ENCODE measurements around the gene EMP2. TPM values are rescaled to one million over a fixed set of nuclear protein-coding genes. Genes with fewer than 3 reads are reported as not detected.
"Not testable (repeated sequence)": the region's sequence is repeated elsewhere in the genome, so short reads cannot be mapped to it uniquely, and the experiment has no call there.

The EMP2 gene
- total and polyA plus RNA-seq, 9 donors = 50.4 to 74.8 (median 63.9) TPM

- no peaks in the 10 kb centered on the region for H3K9me3 ChIP-seq (replicated peaks; ENCODE audit: control insufficient read depth, low read depth, low read length)
- no peaks in the 10 kb centered on the region for H3K27me3 ChIP-seq (ENCODE audit: control insufficient read depth, insufficient read depth, low read length)
- H3K36me3 ChIP-seq (ENCODE audit: control insufficient read depth, insufficient read depth, low read length) = peaks cover 60% of the 10 kb centered on the region
- no CpG with 5 or more reads among the region's 8 CpGs for WGBS (ENCODE audit: insufficient coverage)
- peaks cover 15% of the 10 kb centered on the region for H3K4me1 ChIP-seq (ENCODE audit: control insufficient read depth, insufficient read depth, low read length)
- DNase-seq = peak; percentile 47
- peak overlapping the region; percentile 47 for H3K27ac ChIP-seq (ENCODE audit: low read length)
- H3K4me3 ChIP-seq (ENCODE audit: low read length) = no peak overlapping the region
Measured at GRCh38 chr16:10539236-10539635, 41.2 kb downstream of the EMP2 start.

GRCh38 chr16:10538583-10538982 is 41.8 kb downstream of the EMP2 start:
- 100% methylated on average over 2 of the region's 2 CpGs for WGBS (ENCODE audit: insufficient coverage)
- Histone ChIP-seq H3K27ac (ENCODE audit: low read length) (peak overlapping the region; percentile 47), H3K4me3 (ENCODE audit: low read length) (no peak overlapping the region), H3K36me3 (ENCODE audit: control insufficient read depth, insufficient read depth, low read length) (peaks cover 55% of the 10 kb centered on the region), H3K4me1 (ENCODE audit: control insufficient read depth, insufficient read depth, low read length) (peaks cover 15% of the 10 kb centered on the region), H3K9me3 (replicated peaks; ENCODE audit: control insufficient read depth, low read depth, low read length) (no peaks in the 10 kb centered on the region), H3K27me3 (ENCODE audit: control insufficient read depth, insufficient read depth, low read length) (no peaks in the 10 kb centered on the region)
- DNase-seq = no peak

GRCh38 chr16:10537946-10538345 is 42.5 kb downstream of the EMP2 start:
- no peaks in the 10 kb centered on the region for H3K9me3 ChIP-seq (replicated peaks; ENCODE audit: control insufficient read depth, low read depth, low read length)
- H3K36me3 ChIP-seq (ENCODE audit: control insufficient read depth, insufficient read depth, low read length) = peaks cover 52% of the 10 kb centered on the region
- 92% methylated on average over 14 of the region's 15 CpGs for WGBS (ENCODE audit: insufficient coverage)

DNA sequence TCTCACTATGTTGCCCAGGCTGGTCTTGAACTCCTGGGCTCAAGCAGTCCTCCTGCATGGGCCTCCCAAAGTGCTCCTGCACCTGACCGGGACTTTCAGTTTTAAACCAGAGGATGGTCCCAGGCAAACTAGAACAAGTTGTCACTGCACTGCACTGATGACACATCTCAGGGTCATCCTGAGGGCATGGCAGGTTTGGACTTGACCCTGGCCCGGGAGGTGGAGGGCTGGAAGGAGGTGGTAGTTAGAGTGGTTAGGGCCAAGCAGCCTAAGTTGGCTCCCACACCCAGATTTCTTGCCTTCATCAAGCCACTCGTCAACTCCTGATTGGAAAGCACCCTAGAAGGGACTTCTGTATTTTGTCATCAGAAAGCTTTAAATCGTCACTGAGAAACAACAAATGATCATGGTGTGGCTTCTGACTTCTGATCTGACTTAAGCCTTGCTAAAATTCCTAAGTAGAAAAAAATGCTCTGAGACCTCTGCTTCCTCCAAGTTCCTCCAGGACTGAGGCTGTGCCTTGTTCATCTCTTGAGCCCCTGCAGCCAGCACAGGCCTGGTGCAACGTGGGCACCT is 43.5 kb downstream of the EMP2 start:
- WGBS (ENCODE audit: insufficient coverage) = 84% methylated on average over 4 of the region's 5 CpGs

More at GRCh38 chr16:10537946-10538345, 42.5 kb downstream of the EMP2 start:
- no peak for DNase-seq
- peaks cover 15% of the 10 kb centered on the region for H3K4me1 ChIP-seq (ENCODE audit: control insufficient read depth, insufficient read depth, low read length)
- H3K4me3 ChIP-seq (ENCODE audit: low read length) = no peak overlapping the region
- no peak overlapping the region for H3K27ac ChIP-seq (ENCODE audit: low read length)
- no peaks in the 10 kb centered on the region for H3K27me3 ChIP-seq (ENCODE audit: control insufficient read depth, insufficient read depth, low read length)

GRCh38 chr16:10536328-10536727 is 44.1 kb downstream of the EMP2 start:
- WGBS (ENCODE audit: insufficient coverage) = 80% methylated on average over 1 of the region's 6 CpGs
- not testable (repeated sequence) for DNase-seq; H3K27ac ChIP-seq (ENCODE audit: low read length); H3K4me1 ChIP-seq (ENCODE audit: control insufficient read depth, insufficient read depth, low read length); H3K27me3 ChIP-seq (ENCODE audit: control insufficient read depth, insufficient read depth, low read length); H3K9me3 ChIP-seq (replicated peaks; ENCODE audit: control insufficient read depth, low read depth, low read length); H3K4me3 ChIP-seq (ENCODE audit: low read length)
- peaks cover 66% of the 10 kb centered on the region for H3K36me3 ChIP-seq (ENCODE audit: control insufficient read depth, insufficient read depth, low read length)

More for the DNA sequence above, 43.5 kb downstream of the EMP2 start:
- Histone ChIP-seq H3K4me3 (ENCODE audit: low read length) (no peak overlapping the region), H3K36me3 (ENCODE audit: control insufficient read depth, insufficient read depth, low read length) (peaks cover 60% of the 10 kb centered on the region), H3K4me1 (ENCODE audit: control insufficient read depth, insufficient read depth, low read length) (peaks cover 14% of the 10 kb centered on the region), H3K27ac (ENCODE audit: low read length) (no peak overlapping the region), H3K9me3 (replicated peaks; ENCODE audit: control insufficient read depth, low read depth, low read length) (no peaks in the 10 kb centered on the region), H3K27me3 (ENCODE audit: control insufficient read depth, insufficient read depth, low read length) (no peaks in the 10 kb centered on the region)
- no peak for DNase-seq

GRCh38 chr16:10535461-10535860 is 44.9 kb downstream of the EMP2 start:
- no peak overlapping the region for H3K4me3 ChIP-seq (ENCODE audit: low read length)
- peaks cover 7% of the 10 kb centered on the region for H3K4me1 ChIP-seq (ENCODE audit: control insufficient read depth, insufficient read depth, low read length)
- no peak overlapping the region for H3K27ac ChIP-seq (ENCODE audit: low read length)
- H3K36me3 ChIP-seq (ENCODE audit: control insufficient read depth, insufficient read depth, low read length) = peaks cover 69% of the 10 kb centered on the region
- 100% methylated on average over 1 of the region's 10 CpGs for WGBS (ENCODE audit: insufficient coverage)
- H3K9me3 ChIP-seq (replicated peaks; ENCODE audit: control insufficient read depth, low read depth, low read length) = no peaks in the 10 kb centered on the region
- H3K27me3 ChIP-seq (ENCODE audit: control insufficient read depth, insufficient read depth, low read length) = no peaks in the 10 kb centered on the region
- DNase-seq = no peak

GRCh38 chr16:10534748-10535147 is 45.6 kb downstream of the EMP2 start:
- H3K4me1 ChIP-seq (ENCODE audit: control insufficient read depth, insufficient read depth, low read length) = peaks cover 6% of the 10 kb centered on the region
- WGBS (ENCODE audit: insufficient coverage) = 94% methylated on average over 4 of the region's 5 CpGs
- H3K27me3 ChIP-seq (ENCODE audit: control insufficient read depth, insufficient read depth, low read length) = no peaks in the 10 kb centered on the region
- no peak for DNase-seq
- H3K36me3 ChIP-seq (ENCODE audit: control insufficient read depth, insufficient read depth, low read length) = peaks cover 73% of the 10 kb centered on the region
- no peak overlapping the region for H3K27ac ChIP-seq (ENCODE audit: low read length)
- H3K9me3 ChIP-seq (replicated peaks; ENCODE audit: control insufficient read depth, low read depth, low read length) = no peaks in the 10 kb centered on the region
- H3K4me3 ChIP-seq (ENCODE audit: low read length) = no peak overlapping the region

- H3K9me3 ChIP-seq (replicated peaks; ENCODE audit: control insufficient read depth, low read depth, low read length); H3K27me3 ChIP-seq (ENCODE audit: control insufficient read depth, insufficient read depth, low read length); H3K4me1 ChIP-seq (ENCODE audit: control insufficient read depth, insufficient read depth, low read length); H3K27ac ChIP-seq (ENCODE audit: low read length); H3K4me3 ChIP-seq (ENCODE audit: low read length); DNase-seq: not testable (repeated sequence)
- H3K36me3 ChIP-seq (ENCODE audit: control insufficient read depth, insufficient read depth, low read length) = peaks cover 68% of the 10 kb centered on the region
- 90% methylated on average over 2 of the region's 4 CpGs for WGBS (ENCODE audit: insufficient coverage)
Measured at GRCh38 chr16:10533612-10534011, 46.8 kb downstream of the EMP2 start.

GRCh38 chr16:10531582-10531981 is 48.8 kb downstream of the EMP2 start:
- H3K27ac ChIP-seq (ENCODE audit: low read length) = no peak overlapping the region
- no peak overlapping the region for H3K4me3 ChIP-seq (ENCODE audit: low read length)
- H3K36me3 ChIP-seq (ENCODE audit: control insufficient read depth, insufficient read depth, low read length) = peaks cover 62% of the 10 kb centered on the region
- no peaks in the 10 kb centered on the region for H3K9me3 ChIP-seq (replicated peaks; ENCODE audit: control insufficient read depth, low read depth, low read length)
- H3K4me1 ChIP-seq (ENCODE audit: control insufficient read depth, insufficient read depth, low read length) = no peaks in the 10 kb centered on the region
- H3K27me3 ChIP-seq (ENCODE audit: control insufficient read depth, insufficient read depth, low read length) = no peaks in the 10 kb centered on the region
- no peak for DNase-seq

- 82% methylated on average over 14 of the region's 14 CpGs for WGBS (ENCODE audit: insufficient coverage)
- H3K4me1 ChIP-seq (ENCODE audit: control insufficient read depth, insufficient read depth, low read length) = no peaks in the 10 kb centered on the region
- H3K9me3 ChIP-seq (replicated peaks; ENCODE audit: control insufficient read depth, low read depth, low read length) = no peaks in the 10 kb centered on the region
- H3K27me3 ChIP-seq (ENCODE audit: control insufficient read depth, insufficient read depth, low read length) = no peaks in the 10 kb centered on the region
- H3K36me3 ChIP-seq (ENCODE audit: control insufficient read depth, insufficient read depth, low read length) = peaks cover 61% of the 10 kb centered on the region
- no peak overlapping the region for H3K27ac ChIP-seq (ENCODE audit: low read length)
- DNase-seq = no peak
- H3K4me3 ChIP-seq (ENCODE audit: low read length) = no peak overlapping the region
Measured at GRCh38 chr16:10530685-10531084, 49.7 kb downstream of the EMP2 start.
